Activated T-cell treated with anti-CD3 and anti-CD28 coated beads, Interleukin-2, amount 50 U/mL, for 24 hours (primary cell): Measurements from ENCODE around the gene TMEFF1.
A peak's percentile ranks its signal among the peaks of the same experiment; 100 is the strongest.

ENCODE experiments used
- DNase-seq: peaks from one replicate; pipeline ENCODE4 v3.0.0-alpha.2; 2020
- H3K27ac Mint-ChIP-seq: 2 replicates; pipeline ENCODE4 v1.8.0; 2020; ENCODE audit warnings: mild to moderate bottlenecking, mixed read lengths
- H3K27me3 Mint-ChIP-seq: 2 replicates; pipeline ENCODE4 v1.8.0; 2020; ENCODE audit warnings: mixed read lengths
- H3K36me3 Mint-ChIP-seq: 2 replicates; pipeline ENCODE4 v1.8.0; 2020; ENCODE audit warnings: low read depth, mixed read lengths
- H3K4me1 Mint-ChIP-seq: 2 replicates; pipeline ENCODE4 v1.8.0; 2020; ENCODE audit warnings: low read depth, mixed read lengths
- H3K4me3 Mint-ChIP-seq: 2 replicates; pipeline ENCODE4 v1.8.0; 2020; ENCODE audit warnings: mild to moderate bottlenecking, moderate library complexity, mixed read lengths
- H3K9me3 Mint-ChIP-seq: 2 replicates; pipeline ENCODE4 v1.8.0; 2020; ENCODE audit warnings: mixed read lengths

The TMEFF1 gene

GRCh38 chr9:100587375-100587774 is 114.4 kb downstream of the TMEFF1 start:
- no peaks in the 10 kb centered on the region for H3K9me3 Mint-ChIP-seq
- H3K4me3 Mint-ChIP-seq: no peak overlapping the region
- H3K4me1 Mint-ChIP-seq: no peaks in the 10 kb centered on the region
- no peak overlapping the region for H3K27ac Mint-ChIP-seq
- no peaks in the 10 kb centered on the region for H3K36me3 Mint-ChIP-seq
- H3K27me3 Mint-ChIP-seq: no peaks in the 10 kb centered on the region
- no peak for DNase-seq

GRCh38 chr9:100589582-100589981 is 116.6 kb downstream of the TMEFF1 start:
- Mint-ChIP-seq H3K4me1 (no peaks in the 10 kb centered on the region), H3K27ac (no peak overlapping the region), H3K36me3 (no peaks in the 10 kb centered on the region), H3K27me3 (no peaks in the 10 kb centered on the region), H3K4me3 (no peak overlapping the region), H3K9me3 (no peaks in the 10 kb centered on the region)
- DNase-seq: no peak

- Mint-ChIP-seq H3K4me1 (no peaks in the 10 kb centered on the region), H3K4me3 (no peak overlapping the region), H3K27me3 (no peaks in the 10 kb centered on the region), H3K9me3 (no peaks in the 10 kb centered on the region), H3K27ac (no peak overlapping the region), H3K36me3 (no peaks in the 10 kb centered on the region)
- DNase-seq: no peak
These were observed 117.5 kb downstream of the TMEFF1 start for GRCh38 chr9:100590481-100590880.

- no peaks in the 10 kb centered on the region for H3K27me3 Mint-ChIP-seq
- no peak overlapping the region for H3K4me3 Mint-ChIP-seq
- H3K36me3 Mint-ChIP-seq: no peaks in the 10 kb centered on the region
These were observed 118.2 kb downstream of the TMEFF1 start for GRCh38 chr9:100591139-100591538.

GRCh38 chr9:100591639-100592412 is 118.9 kb downstream of the TMEFF1 start:
- H3K27me3 Mint-ChIP-seq: no peaks in the 10 kb centered on the region
- no peaks in the 10 kb centered on the region for H3K9me3 Mint-ChIP-seq
- no peaks in the 10 kb centered on the region for H3K36me3 Mint-ChIP-seq
- no peak for DNase-seq
- peaks cover 3% of the 10 kb centered on the region for H3K4me1 Mint-ChIP-seq
- no peak overlapping the region for H3K27ac Mint-ChIP-seq
- no peak overlapping the region for H3K4me3 Mint-ChIP-seq

More at GRCh38 chr9:100591139-100591538, 118.2 kb downstream of the TMEFF1 start:
- Mint-ChIP-seq H3K27ac (no peak overlapping the region), H3K9me3 (no peaks in the 10 kb centered on the region), H3K4me1 (peaks cover 3% of the 10 kb centered on the region)
- DNase-seq: no peak

- Mint-ChIP-seq H3K36me3 (no peaks in the 10 kb centered on the region), H3K9me3 (no peaks in the 10 kb centered on the region), H3K4me1 (peaks cover 24% of the 10 kb centered on the region), H3K27ac (no peak overlapping the region), H3K4me3 (no peak overlapping the region), H3K27me3 (no peaks in the 10 kb centered on the region)
- DNase-seq: no peak
These were observed 122.6 kb downstream of the TMEFF1 start for GRCh38 chr9:100595391-100596199.

GRCh38 chr9:100597236-100597635 is 124.3 kb downstream of the TMEFF1 start:
- DNase-seq: no peak
- Mint-ChIP-seq H3K9me3 (no peaks in the 10 kb centered on the region), H3K4me1 (peaks cover 24% of the 10 kb centered on the region), H3K27ac (no peak overlapping the region), H3K36me3 (no peaks in the 10 kb centered on the region), H3K4me3 (no peak overlapping the region), H3K27me3 (no peaks in the 10 kb centered on the region)

GRCh38 chr9:100598641-100599145 is 125.7 kb downstream of the TMEFF1 start:
- H3K27ac Mint-ChIP-seq: peak overlapping the region; percentile 51
- H3K4me3 Mint-ChIP-seq: peak overlapping the region; percentile 75
- peak; percentile 89 for DNase-seq

GRCh38 chr9:100600521-100601079 is 127.7 kb downstream of the TMEFF1 start:
- H3K4me1 Mint-ChIP-seq: peaks cover 24% of the 10 kb centered on the region
- no peaks in the 10 kb centered on the region for H3K27me3 Mint-ChIP-seq
- no peak overlapping the region for H3K4me3 Mint-ChIP-seq
- H3K27ac Mint-ChIP-seq: no peak overlapping the region
- H3K36me3 Mint-ChIP-seq: no peaks in the 10 kb centered on the region
- DNase-seq: no peak
- no peaks in the 10 kb centered on the region for H3K9me3 Mint-ChIP-seq

More at GRCh38 chr9:100598641-100599145, 125.7 kb downstream of the TMEFF1 start:
- Mint-ChIP-seq H3K9me3 (no peaks in the 10 kb centered on the region), H3K36me3 (no peaks in the 10 kb centered on the region), H3K4me1 (peaks cover 24% of the 10 kb centered on the region), H3K27me3 (no peaks in the 10 kb centered on the region)

GRCh38 chr9:100601216-100601615 is 128.3 kb downstream of the TMEFF1 start:
- no peaks in the 10 kb centered on the region for H3K9me3 Mint-ChIP-seq
- no peaks in the 10 kb centered on the region for H3K27me3 Mint-ChIP-seq
- peaks cover 21% of the 10 kb centered on the region for H3K4me1 Mint-ChIP-seq
- no peak overlapping the region for H3K27ac Mint-ChIP-seq
- no peak overlapping the region for H3K4me3 Mint-ChIP-seq
- H3K36me3 Mint-ChIP-seq: no peaks in the 10 kb centered on the region
- DNase-seq: peak; percentile 39

- no peaks in the 10 kb centered on the region for H3K9me3 Mint-ChIP-seq
- peaks cover 21% of the 10 kb centered on the region for H3K4me1 Mint-ChIP-seq
- H3K27ac Mint-ChIP-seq: no peak overlapping the region
- no peaks in the 10 kb centered on the region for H3K36me3 Mint-ChIP-seq
- no peak overlapping the region for H3K4me3 Mint-ChIP-seq
- no peak for DNase-seq
- H3K27me3 Mint-ChIP-seq: no peaks in the 10 kb centered on the region
These were observed 129.4 kb downstream of the TMEFF1 start for GRCh38 chr9:100602342-100602801.

- no peaks in the 10 kb centered on the region for H3K27me3 Mint-ChIP-seq
- H3K4me3 Mint-ChIP-seq: no peak overlapping the region
- no peak overlapping the region for H3K27ac Mint-ChIP-seq
- DNase-seq: no peak
- H3K9me3 Mint-ChIP-seq: no peaks in the 10 kb centered on the region
- H3K36me3 Mint-ChIP-seq: no peaks in the 10 kb centered on the region
- H3K4me1 Mint-ChIP-seq: no peaks in the 10 kb centered on the region
These were observed 132.5 kb downstream of the TMEFF1 start for GRCh38 chr9:100605405-100605804.

- H3K4me1 Mint-ChIP-seq: no peaks in the 10 kb centered on the region
- H3K27ac Mint-ChIP-seq: no peak overlapping the region
- no peak for DNase-seq
- H3K9me3 Mint-ChIP-seq: peaks cover 15% of the 10 kb centered on the region
- no peak overlapping the region for H3K4me3 Mint-ChIP-seq
- H3K27me3 Mint-ChIP-seq: peaks cover 24% of the 10 kb centered on the region
- H3K36me3 Mint-ChIP-seq: no peaks in the 10 kb centered on the region
These were observed 146.2 kb downstream of the TMEFF1 start for GRCh38 chr9:100619194-100619593.

- H3K4me3 Mint-ChIP-seq: no peak overlapping the region
- no peak for DNase-seq
- H3K36me3 Mint-ChIP-seq: no peaks in the 10 kb centered on the region
- no peaks in the 10 kb centered on the region for H3K4me1 Mint-ChIP-seq
- peaks cover 24% of the 10 kb centered on the region for H3K27me3 Mint-ChIP-seq
- H3K27ac Mint-ChIP-seq: no peak overlapping the region
- peaks cover 15% of the 10 kb centered on the region for H3K9me3 Mint-ChIP-seq
These were observed 146.7 kb downstream of the TMEFF1 start for GRCh38 chr9:100619665-100620064.
